Activated T-helper 1 cell treated with Interleukin-2 at 50 U/mL for 16 hours (primary cell): ENCODE results near the gene ACOD1.

Experiments used
- DNase-seq: peaks from one replicate; pipeline ENCODE4 v3.0.0-alpha.2; 2020; ENCODE audit warnings: low read depth

The ACOD1 gene

DNA sequence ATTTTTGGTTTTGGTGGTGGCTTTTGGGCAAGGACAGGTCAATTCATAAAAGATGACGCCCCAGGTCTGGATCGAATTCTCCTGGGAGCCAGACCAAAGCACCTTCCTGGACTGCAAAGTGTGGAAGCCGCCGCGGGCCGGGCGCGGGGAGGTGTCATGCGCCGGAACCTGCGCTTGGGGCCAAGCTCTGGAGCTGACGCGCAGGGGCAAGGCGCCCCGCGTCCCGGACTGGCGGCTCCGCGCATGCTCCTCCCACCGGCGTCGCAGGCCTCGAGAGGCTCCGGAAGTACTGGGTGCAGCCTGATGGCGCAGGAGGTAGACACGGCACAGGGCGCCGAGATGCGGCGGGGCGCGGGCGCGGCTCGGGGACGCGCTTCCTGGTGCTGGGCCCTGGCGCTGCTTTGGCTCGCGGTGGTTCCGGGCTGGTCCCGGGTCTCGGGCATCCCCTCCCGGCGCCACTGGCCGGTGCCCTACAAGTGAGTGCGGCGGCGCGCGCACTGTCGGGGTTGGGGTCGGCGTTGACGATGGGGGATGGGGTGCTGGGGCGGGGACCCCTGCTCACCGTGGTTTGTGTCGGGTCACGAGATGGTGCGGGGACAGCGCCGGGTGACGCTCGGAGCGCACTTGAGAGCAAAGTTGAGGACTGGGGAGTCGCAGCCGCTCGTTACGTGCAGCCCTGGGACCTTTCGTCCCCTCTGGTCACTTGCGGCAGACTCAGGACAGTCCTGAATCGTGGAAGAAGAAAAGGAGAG is 43.7 kb downstream of the ACOD1 start, which contains the start of gene CLN5:
Gene CLN5 (plus strand): TSS at position 286 of the 752 bp plus-strand sequence. CDS start 18 bp downstream, at position 304.
- DNase-seq, result peak; percentile 95

DNA sequence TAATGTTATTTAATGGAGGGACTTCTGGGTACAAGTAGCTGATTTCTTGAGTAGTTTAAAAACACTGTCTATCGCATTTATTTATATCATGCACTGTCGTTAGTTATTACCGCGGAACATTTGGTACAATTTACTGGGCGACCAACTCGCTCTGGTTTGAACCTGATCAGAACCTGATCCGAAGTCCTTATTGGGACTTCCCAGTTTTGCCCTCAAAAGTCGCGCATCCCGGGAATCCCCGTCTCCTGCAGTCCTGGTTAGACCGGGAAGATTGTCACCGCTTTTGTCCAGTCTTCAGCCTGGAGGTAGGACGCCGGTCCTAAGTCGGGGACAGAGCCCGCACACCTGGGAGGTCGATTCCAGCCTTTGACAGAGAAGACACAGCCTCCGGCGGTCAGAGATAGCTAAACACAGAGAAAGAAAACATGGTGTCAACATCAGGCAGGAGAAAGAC is 44.3 kb downstream of the ACOD1 start:
- DNase-seq, result no peak

DNA sequence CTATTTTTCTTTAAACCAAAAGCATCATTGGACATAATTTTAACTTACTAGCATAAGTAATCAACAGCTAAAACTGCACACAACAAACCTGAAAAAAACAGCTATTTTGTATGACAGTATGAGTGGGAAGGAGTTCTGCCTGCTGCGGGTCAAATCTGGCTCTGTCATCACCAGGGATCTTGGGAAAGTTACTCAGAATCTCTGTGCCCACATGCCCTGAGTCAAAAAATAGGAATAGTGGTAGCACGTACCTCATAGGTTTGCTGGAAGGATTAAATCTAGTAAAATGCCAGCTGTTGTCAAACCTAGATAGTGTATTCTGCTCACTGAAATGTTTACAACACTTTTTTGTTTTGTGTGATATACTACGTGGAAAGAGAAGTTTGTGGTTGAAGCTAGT is 44.7 kb downstream of the ACOD1 start:
- DNase-seq, result no peak

DNA sequence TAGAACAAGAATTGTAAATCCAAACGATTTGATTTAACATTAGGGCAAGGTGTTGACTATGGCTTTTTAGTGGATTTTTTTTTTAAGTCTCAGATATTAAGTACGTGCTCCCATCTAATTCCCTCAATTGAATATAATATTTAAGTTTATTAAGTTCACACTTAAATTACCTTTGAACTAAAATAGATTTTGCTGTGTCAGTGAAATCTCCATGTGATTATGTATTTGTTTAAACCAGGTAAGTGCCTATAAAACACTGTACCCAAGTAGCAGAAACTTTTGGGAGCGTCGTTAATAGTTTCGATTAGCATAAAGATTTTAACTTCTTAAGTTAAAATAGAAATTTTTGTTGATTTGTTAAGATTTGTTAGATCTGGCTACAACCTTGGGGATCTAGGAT is 45.2 kb downstream of the ACOD1 start:
- DNase-seq, result no peak

DNA sequence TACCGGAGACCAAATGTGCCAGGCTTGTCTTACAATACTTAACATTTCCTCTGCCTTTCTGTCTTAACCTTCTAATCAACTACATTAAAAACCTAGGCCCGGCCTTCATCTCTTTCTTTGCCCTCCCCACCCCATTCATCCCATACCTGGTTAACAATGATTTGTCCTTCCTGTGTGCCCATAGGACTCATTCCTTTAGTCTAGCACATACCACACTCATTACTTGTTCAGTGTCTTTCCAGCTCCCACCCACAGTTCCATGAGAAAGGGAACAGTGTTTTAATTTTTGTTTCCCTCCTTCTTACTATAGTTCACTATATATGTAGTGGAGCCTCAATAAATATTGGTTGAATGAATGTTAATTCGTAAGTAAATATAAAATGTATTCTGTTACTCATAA is 46.0 kb downstream of the ACOD1 start:
- no peak for DNase-seq

DNA sequence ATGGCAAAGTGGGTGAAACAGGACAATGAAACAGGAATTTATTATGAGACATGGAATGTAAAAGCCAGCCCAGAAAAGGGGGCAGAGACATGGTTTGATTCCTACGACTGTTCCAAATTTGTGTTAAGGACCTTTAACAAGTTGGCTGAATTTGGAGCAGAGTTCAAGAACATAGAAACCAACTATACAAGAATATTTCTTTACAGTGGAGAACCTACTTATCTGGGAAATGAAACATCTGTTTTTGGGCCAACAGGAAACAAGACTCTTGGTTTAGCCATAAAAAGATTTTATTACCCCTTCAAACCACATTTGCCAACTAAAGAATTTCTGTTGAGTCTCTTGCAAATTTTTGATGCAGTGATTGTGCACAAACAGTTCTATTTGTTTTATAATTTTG is 52.2 kb downstream of the ACOD1 start:
- DNase-seq, result no peak

DNA sequence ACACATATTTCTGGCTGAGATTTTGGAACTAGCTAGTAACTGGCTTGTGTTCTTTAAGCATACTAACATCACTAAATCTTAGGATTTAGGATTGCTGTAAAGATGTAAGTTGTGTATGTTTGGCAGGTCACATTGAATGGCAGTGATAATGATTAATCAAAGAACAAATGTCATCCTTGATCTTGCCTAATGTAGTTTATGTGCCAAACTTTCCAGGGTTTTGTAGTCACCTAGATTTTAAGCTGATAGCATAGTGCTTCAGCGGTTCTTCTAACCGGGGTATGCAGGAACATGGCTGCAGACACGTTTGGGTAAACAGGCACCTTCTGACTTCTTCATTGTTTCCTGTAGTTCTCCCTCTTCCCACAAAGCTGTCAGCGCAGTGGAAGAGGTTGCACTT is 53.2 kb downstream of the ACOD1 start:
- DNase-seq, result no peak

DNA sequence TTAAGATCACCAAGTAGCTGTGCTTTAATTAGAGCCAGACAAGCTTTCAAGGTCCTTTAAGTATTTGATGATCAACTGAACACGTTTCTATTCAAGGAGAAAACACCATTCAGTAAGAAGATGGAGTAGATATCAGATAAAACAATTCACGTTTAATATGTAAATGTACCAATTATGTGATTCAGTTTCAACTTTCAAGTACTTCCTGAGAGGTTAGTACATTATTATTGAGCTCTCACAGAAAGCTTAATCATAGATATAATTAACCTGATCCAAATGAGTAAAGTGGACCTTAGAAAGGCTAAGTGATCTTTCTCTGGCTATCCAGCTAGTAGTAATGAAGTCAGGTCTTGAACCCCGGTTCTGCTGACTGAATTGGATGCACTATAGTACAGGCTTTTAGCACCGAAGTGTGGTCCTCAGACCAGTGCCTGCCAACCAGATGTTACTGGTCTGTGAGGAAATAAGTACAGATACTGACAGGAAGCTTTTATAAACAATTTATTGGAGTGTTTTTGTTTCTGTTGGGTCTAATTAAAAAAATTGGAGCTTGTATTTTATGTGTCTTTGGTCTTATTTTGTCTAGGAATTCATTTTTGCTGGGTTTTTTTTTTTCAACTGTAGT is 53.8 kb downstream of the ACOD1 start:
- no peak for DNase-seq

DNA sequence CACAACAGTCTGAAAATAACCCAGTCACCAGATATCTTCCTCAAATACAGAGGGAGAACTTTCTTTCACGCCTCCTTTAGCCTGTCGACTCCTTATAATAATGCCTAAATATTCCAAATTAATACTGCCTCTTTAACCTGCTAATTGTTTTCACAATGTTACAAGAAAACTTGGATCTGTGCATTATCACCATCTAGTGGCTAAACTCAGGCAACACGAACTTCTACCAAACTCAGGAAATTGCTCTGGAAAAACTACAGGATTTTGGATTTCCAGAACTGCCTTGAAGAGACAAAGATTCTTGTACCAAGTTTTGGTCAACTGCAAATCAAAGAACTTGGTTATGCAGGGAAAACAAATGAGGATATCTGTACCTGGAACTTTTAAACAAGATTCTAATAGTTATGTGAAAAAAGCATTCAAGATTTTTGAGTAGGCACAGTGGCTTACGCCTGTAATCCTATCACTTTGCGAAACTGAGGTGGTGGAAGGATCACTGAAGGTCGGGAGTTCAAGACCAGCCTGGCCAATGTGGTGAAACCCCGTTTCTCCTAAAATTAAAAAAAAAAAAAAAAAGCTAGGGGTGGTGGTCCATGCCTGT is 54.4 kb downstream of the ACOD1 start:
- no peak for DNase-seq
